ENCODE results near the gene TSPAN13. TPM values are rescaled to one million over a fixed set of nuclear protein-coding genes. Genes with fewer than 3 reads are reported as not detected.

Gene TSPAN13
- total RNA-seq, 4 donors from 2014 or later: 8.8 to 16.3 (median 10.0) TPM

GRCh38 chr7:16740996-16741395, 12.6 kb upstream of the TSPAN13 start:
- DNase-seq (ENCODE audit: low spot score in 2 of 2): no peak
- intact Hi-C loops (cut with DNase I; ENCODE audit: low total_unique reads): no loop called here
- 38 to 98% methylated on average over 1 of the region's 1 CpG for WGBS, 2 donors
- H3K4me3 ChIP-seq (ENCODE audit: low read depth, poor library complexity, severe bottlenecking): no peak overlapping the region
- no peak for TF ChIP-seq POLR2A (IDR thresholded peaks at IDR 0.05)
- TF ChIP-seq CTCF (IDR thresholded peaks at IDR 0.05): no peak

GRCh38 chr7:16741676-16742075, 11.9 kb upstream of the TSPAN13 start:
- WGBS, 2 donors: 96 to 100% methylated on average over 1 of the region's 1 CpG
- H3K4me3 ChIP-seq (ENCODE audit: low read depth, poor library complexity, severe bottlenecking): no peak overlapping the region
- no peak for DNase-seq (ENCODE audit: low spot score in 2 of 2)
- TF ChIP-seq CTCF (IDR thresholded peaks at IDR 0.05) (no peak), POLR2A (IDR thresholded peaks at IDR 0.05) (no peak)
- intact Hi-C loops (cut with DNase I; ENCODE audit: low total_unique reads): no loop called here

DNA sequence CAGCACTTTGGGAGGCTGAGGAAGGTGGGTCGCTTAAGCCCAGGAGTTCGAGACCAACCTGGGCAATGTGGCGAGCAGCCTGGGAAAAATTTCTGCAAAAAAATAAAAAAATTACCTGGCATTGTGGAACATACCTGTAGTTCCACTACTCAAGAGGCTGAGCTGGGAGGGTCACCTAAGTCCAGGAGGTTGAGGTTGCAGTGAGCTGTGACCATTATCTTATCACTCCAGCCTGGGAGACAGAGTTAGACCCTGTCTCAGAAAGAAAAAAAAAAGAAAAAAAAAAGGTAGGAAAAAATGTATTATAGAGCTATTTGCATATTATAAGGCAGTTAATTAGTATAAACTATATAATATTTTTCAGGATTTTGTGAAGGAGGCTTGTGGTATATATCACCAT, 11.0 kb upstream of the TSPAN13 start:
- TF ChIP-seq POLR2A (IDR thresholded peaks at IDR 0.05): no peak
- no peak for TF ChIP-seq CTCF (IDR thresholded peaks at IDR 0.05)

DNA sequence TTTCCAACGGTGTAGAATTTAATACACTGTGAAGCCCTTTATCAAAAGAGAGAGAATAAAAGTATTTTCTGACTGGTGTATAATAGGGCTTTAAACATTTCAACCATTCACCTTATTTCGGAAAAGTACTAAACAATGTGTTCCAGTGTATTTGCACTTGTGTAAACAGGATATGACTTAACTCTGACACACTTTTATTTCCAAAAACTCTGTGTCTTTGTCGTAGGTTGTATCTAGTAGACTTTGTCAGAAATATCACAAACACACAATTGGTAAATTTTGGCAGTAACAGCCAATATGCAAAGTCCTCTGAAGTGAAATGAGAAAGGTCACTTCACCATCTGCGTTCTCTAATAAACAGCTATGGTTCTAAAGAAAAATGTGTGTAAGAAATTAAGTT, 10.3 kb upstream of the TSPAN13 start:
- no peak for DNase-seq (ENCODE audit: low spot score in 2 of 2)
- TF ChIP-seq POLR2A (IDR thresholded peaks at IDR 0.05) (no peak), CTCF (IDR thresholded peaks at IDR 0.05) (no peak)
- no peak overlapping the region for H3K4me3 ChIP-seq (ENCODE audit: low read depth, poor library complexity, severe bottlenecking)
- WGBS, 2 donors: 65 to 67% methylated on average over 4 of the region's 4 CpGs
- intact Hi-C loops (cut with DNase I; ENCODE audit: low total_unique reads): no loop called here

More for the DNA sequence above, 11.0 kb upstream of the TSPAN13 start:
- no peak for DNase-seq (ENCODE audit: low spot score in 2 of 2)
- WGBS, 2 donors: 94 to 96% methylated on average over 3 of the region's 3 CpGs
- intact Hi-C loops (cut with DNase I; ENCODE audit: low total_unique reads): no loop called here
- H3K4me3 ChIP-seq (ENCODE audit: low read depth, poor library complexity, severe bottlenecking): no peak overlapping the region

DNA sequence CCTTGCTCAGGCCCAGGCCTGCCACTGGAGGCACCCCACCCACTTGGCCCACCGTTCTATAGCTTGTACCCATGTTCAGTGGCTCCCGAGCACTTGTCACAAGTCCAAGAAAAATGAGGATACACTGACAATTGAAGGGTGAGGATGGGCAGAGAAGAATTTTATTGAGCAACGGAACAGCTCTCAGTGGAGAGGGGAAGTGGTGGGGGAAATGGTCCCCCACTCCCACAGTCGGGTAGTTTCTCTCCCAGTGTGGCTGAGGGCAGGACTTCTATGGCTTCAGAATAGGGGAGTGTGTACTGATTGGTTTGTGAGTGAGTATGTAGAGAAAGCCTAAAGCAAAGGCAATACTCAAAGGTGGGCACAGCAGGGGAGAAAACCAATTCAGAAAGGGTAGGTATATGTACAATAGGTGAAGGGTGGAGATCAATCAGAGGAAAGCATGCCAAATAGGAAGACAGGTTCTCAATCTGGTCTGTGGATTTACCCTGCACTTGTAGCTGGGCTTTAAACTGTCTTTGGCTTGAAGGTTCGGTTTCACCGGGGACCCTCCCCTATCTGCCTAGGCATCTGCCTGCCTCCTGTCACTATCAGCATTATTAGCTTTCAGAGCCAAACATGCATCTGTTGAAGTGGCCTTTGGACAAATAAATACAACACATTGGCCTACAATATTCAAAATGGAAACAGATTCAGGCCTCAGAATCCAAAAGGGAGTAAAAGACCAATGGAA, 8.9 kb upstream of the TSPAN13 start:
- intact Hi-C loops (cut with DNase I; ENCODE audit: low total_unique reads): no loop called here
- 74 to 82% methylated on average over 6 of the region's 6 CpGs for WGBS, 2 donors

More for the DNA sequence above, 8.9 kb upstream of the TSPAN13 start:
- DNase-seq (ENCODE audit: low spot score in 2 of 2): no peak
- TF ChIP-seq CTCF (IDR thresholded peaks at IDR 0.05): no peak
- TF ChIP-seq POLR2A (IDR thresholded peaks at IDR 0.05): no peak
- H3K4me3 ChIP-seq (ENCODE audit: low read depth, poor library complexity, severe bottlenecking): no peak overlapping the region
